LNCaP clone FGC (cell line): ENCODE data around the gene MYO5C.
"Not testable (repeated sequence)": the region's sequence is repeated elsewhere in the genome, so short reads cannot be mapped to it uniquely, and the experiment has no call there.

ENCODE experiments used
- DNase-seq: peaks from one replicate; pipeline ENCODE4 v3.0.0-alpha.2; 2011; ENCODE audit warnings: low read depth
- H3K4me3 ChIP-seq: 2 replicates; pipeline ENCODE4 v1.5.1; 2011; ENCODE audit warnings: mild to moderate bottlenecking, low read depth, low read length, control low read depth
- TF ChIP-seq, protein P1 (sequence below): IDR thresholded peaks from 2 replicates; pipeline ENCODE4 v1.5.1; 2012; ENCODE audit warnings: mild to moderate bottlenecking; ENCODE audit not compliant: control insufficient read depth, insufficient read depth; ENCODE audit errors: extremely low read depth

Gene MYO5C

DNA sequence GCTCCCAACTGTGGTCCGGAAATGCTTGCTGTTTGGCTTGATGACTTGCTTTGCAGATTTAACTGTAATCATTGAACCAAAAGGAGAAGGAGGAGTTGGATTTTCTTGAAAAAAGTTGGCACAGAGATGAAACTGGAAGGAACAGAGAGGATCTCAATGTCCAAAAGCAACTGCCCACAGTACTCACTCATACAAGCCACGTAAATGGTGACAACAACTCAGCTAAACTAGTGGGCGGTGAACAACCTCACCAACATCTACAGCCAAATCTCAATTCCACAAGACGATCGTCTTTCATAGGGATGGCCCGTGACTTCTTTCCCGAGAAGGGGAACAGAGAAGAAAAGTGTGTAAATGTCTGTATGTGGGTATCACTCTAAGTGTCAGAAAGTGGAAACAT lies 48.1 kb downstream of the MYO5C start:
- TF ChIP-seq, protein P1, sequence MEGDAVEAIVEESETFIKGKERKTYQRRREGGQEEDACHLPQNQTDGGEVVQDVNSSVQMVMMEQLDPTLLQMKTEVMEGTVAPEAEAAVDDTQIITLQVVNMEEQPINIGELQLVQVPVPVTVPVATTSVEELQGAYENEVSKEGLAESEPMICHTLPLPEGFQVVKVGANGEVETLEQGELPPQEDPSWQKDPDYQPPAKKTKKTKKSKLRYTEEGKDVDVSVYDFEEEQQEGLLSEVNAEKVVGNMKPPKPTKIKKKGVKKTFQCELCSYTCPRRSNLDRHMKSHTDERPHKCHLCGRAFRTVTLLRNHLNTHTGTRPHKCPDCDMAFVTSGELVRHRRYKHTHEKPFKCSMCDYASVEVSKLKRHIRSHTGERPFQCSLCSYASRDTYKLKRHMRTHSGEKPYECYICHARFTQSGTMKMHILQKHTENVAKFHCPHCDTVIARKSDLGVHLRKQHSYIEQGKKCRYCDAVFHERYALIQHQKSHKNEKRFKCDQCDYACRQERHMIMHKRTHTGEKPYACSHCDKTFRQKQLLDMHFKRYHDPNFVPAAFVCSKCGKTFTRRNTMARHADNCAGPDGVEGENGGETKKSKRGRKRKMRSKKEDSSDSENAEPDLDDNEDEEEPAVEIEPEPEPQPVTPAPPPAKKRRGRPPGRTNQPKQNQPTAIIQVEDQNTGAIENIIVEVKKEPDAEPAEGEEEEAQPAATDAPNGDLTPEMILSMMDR = no peak
- no peak overlapping the region for H3K4me3 ChIP-seq
- DNase-seq = no peak

GRCh38 chr15:52246686-52247431 lies 48.7 kb downstream of the MYO5C start:
- no peak for DNase-seq
- no peak overlapping the region for H3K4me3 ChIP-seq

GRCh38 chr15:52243697-52244555 lies 51.7 kb downstream of the MYO5C start:
- no peak for DNase-seq
- TF ChIP-seq, protein P1 = no peak
- no peak overlapping the region for H3K4me3 ChIP-seq

More at GRCh38 chr15:52246686-52247431, 48.7 kb downstream of the MYO5C start:
- TF ChIP-seq, protein P1 = no peak

DNA sequence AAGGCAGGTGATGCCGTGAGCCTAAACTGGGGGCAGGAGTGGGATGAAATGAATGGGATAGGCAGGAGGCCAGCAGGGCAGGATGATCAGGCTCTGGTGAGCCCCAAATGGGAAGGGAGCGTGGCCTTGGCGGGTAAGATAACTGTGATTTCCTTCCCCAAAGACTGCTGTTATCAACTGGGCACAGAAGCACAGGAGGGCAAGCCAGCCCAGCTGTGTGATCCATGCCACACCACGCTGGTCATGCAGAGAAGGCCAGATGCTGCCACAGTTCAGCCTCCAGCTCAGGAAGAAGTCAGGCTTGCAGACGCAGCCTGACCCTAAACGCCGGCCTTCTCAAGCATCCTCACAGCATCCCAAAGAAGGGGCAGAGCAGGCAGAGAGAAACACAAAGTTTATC lies 52.3 kb downstream of the MYO5C start:
- no peak for DNase-seq
- TF ChIP-seq, protein P1 = no peak

DNA sequence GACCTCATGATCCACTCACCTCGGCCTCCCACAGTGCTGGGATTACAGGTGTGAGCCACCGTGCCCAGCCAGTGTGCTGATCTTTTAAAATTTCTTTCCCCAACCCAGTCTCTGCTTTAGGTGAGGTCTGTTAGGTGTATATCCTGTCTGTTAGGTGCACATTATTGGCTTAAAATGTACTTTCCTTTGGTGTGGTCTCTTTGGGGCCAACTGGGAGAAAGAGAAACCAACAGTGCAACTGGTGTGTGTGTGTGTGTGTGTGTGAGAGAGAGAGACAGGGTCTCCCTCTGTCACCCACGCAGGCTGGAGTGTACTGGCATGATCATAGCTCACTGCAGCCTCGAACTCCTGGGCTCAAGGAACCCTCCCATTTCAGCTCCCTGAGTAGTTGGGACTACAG lies 54.1 kb downstream of the MYO5C start:
- H3K4me3 ChIP-seq = no peak overlapping the region
- no peak for DNase-seq
- TF ChIP-seq, protein P1 = no peak

More for the DNA sequence above, 52.3 kb downstream of the MYO5C start:
- no peak overlapping the region for H3K4me3 ChIP-seq

GRCh38 chr15:52240166-52240565 lies 55.4 kb downstream of the MYO5C start:
- TF ChIP-seq, protein P1 = no peak
- H3K4me3 ChIP-seq = no peak overlapping the region
- no peak for DNase-seq

GRCh38 chr15:52238989-52239525 lies 56.5 kb downstream of the MYO5C start:
- not testable (repeated sequence) for H3K4me3 ChIP-seq, DNase-seq
